ENCODE results near the gene SH2D7.

DNA sequence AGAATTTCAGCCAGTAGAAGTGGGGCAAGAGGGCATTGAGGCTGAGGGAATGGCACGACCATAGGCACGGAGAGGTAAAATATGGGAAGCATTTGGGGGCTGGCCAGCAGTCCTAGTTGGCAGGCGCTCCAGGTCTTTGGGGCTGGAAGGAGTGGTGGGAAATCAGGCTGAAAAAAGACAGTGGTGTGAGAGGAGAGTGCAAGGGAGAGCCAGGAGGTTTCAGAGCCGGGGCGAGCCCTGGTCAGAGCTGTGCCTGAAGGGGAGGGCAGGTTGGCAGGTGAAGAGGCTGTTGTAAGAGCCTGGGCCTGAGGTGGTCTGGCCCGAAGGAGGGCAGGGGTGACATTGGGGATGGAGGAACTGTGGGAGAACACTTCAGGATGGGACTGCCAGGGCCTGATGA, 55.2 kb downstream of the SH2D7 start:
- TF ChIP-seq, protein P1, sequence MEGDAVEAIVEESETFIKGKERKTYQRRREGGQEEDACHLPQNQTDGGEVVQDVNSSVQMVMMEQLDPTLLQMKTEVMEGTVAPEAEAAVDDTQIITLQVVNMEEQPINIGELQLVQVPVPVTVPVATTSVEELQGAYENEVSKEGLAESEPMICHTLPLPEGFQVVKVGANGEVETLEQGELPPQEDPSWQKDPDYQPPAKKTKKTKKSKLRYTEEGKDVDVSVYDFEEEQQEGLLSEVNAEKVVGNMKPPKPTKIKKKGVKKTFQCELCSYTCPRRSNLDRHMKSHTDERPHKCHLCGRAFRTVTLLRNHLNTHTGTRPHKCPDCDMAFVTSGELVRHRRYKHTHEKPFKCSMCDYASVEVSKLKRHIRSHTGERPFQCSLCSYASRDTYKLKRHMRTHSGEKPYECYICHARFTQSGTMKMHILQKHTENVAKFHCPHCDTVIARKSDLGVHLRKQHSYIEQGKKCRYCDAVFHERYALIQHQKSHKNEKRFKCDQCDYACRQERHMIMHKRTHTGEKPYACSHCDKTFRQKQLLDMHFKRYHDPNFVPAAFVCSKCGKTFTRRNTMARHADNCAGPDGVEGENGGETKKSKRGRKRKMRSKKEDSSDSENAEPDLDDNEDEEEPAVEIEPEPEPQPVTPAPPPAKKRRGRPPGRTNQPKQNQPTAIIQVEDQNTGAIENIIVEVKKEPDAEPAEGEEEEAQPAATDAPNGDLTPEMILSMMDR (optimal IDR thresholded peaks at IDR 0.05 in 1 of 3, IDR thresholded peaks at IDR 0.05 in 1 of 3, conservative IDR thresholded peaks at IDR 0.05 in 1 of 3; ENCODE audit: extremely low read depth in 1 of 3, insufficient read depth in 2 of 3, low read length in 3 of 3) = no peak
- TF ChIP-seq EZH2 (IDR thresholded peaks at IDR 0.05; ENCODE audit: low read length) = no peak

All from keratinocyte (primary cell).